Measurements from ENCODE around the gene DLX2. TPM values are rescaled to one million over a fixed set of nuclear protein-coding genes. Genes with fewer than 3 reads are reported as not detected.

The DLX2 gene
- total and polyA plus RNA-seq, 2 donors (not counting 3 experiments of a cell fraction or from before 2014, with no cell fraction given): not detected

- Histone ChIP-seq H2AFZ (ENCODE audit: low read depth, low read length) (no peak overlapping the region), H3K4me3 (replicated peaks in 1 of 3; ENCODE audit: insufficient read depth in 1 of 3, low read depth in 1 of 3, low read length in 3 of 3) (no peak overlapping the region), H3K4me2 (ENCODE audit: insufficient read depth, low read length) (no peak overlapping the region), H3K27ac (ENCODE audit: insufficient read depth, low read depth, low read length) (no peak overlapping the region), H3K9me1 (replicated peaks; ENCODE audit: control insufficient read depth, extremely low read depth, insufficient read depth, low read length) (no peaks in the 10 kb centered on the region), H4K20me1 (replicated peaks; ENCODE audit: control insufficient read depth, extremely low read depth, insufficient read depth, low read length) (no peaks in the 10 kb centered on the region), H3K4me1 (ENCODE audit: control insufficient read depth, extremely low read depth, insufficient read depth, low read length) (peaks cover 10% of the 10 kb centered on the region), H3K79me2 (ENCODE audit: control insufficient read depth, insufficient read depth, low read length) (no peaks in the 10 kb centered on the region), H3K9me3 (replicated peaks; ENCODE audit: control insufficient read depth, insufficient read depth, low read length) (no peaks in the 10 kb centered on the region), H3K9ac (replicated peaks; ENCODE audit: extremely low read depth, insufficient read depth, low read length) (no peak overlapping the region), H3K27me3 (ENCODE audit: control insufficient read depth in 2 of 2, insufficient read depth in 2 of 2, low read length in 2 of 2) (no peaks in the 10 kb centered on the region), H3K36me3 (ENCODE audit: control insufficient read depth in 2 of 2, extremely low read depth in 1 of 2, insufficient read depth in 2 of 2, low read length in 2 of 2) (no peaks in the 10 kb centered on the region)
- no peak for TF ChIP-seq POLR2A (IDR thresholded peaks at IDR 0.05; ENCODE audit: low read depth, low read length)
- TF ChIP-seq MYC (IDR thresholded peaks at IDR 0.05; ENCODE audit: low read depth, low read length): no peak
- no peak for TF ChIP-seq MAX (IDR thresholded peaks at IDR 0.05; ENCODE audit: insufficient read depth, insufficient read length)
- no peak for TF ChIP-seq EZH2 (IDR thresholded peaks at IDR 0.05; ENCODE audit: borderline replicate concordance, low read depth, low read length, severe bottlenecking)
- no peak for TF ChIP-seq GATA2 (IDR thresholded peaks at IDR 0.05; ENCODE audit: insufficient read depth, insufficient read length, low read depth, low read length)
- TF ChIP-seq JUN (IDR thresholded peaks at IDR 0.05; ENCODE audit: borderline replicate concordance, insufficient read depth, insufficient read length, low read depth): no peak
- no peak for TF ChIP-seq POLR2AphosphoS5 (IDR thresholded peaks at IDR 0.05; ENCODE audit: insufficient read depth, low read depth, low read length)
- TF ChIP-seq CTCF (IDR thresholded peaks at IDR 0.05; ENCODE audit: extremely low read depth in 1 of 2, insufficient read depth in 1 of 2, low read depth in 1 of 2, low read length in 2 of 2): no peak
- TF ChIP-seq FOS (IDR thresholded peaks at IDR 0.05; ENCODE audit: borderline replicate concordance, insufficient read depth, low read length): no peak
- FAIRE-seq (no peak), DNase-seq (ENCODE audit: low read depth, low spot score) (no peak)
- BruUV-seq (replicated peaks): no TSS peak
- intact Hi-C loops (cut with micrococcal nuclease): loop anchor here (5.0 kb wide), 1 partner anchor 87 kb away; no protein-coding TSS in a partner anchor
- dilution Hi-C loops (cut with MboI; ENCODE audit: extremely low pct_ligation_motif_present, low sequenced_read_pairs): no loop called here
- ChIA-PET POLR2A (no interaction called here), CTCF (interaction anchor here (3.2 kb wide), 1 partner anchor 11 kb away, joined by 9 read pairs; no protein-coding TSS in a partner anchor)
Observed at GRCh38 chr2:172049567-172050120, 53.1 kb downstream of the DLX2 start.

Other genes with a start within 250 kb of the DLX2 start
- gene SLC25A12, start 208.7 kb downstream of the DLX2 start, total RNA-seq: 17.1 and 17.5 TPM in 2 replicates
- 11.7 and 13.6 TPM in 2 replicates for gene SLC25A12, start 208.7 kb downstream of the DLX2 start, polyA plus RNA-seq
- 49.7 and 50.3 TPM in 2 replicates for gene HAT1, start 180.4 kb downstream of the DLX2 start, total RNA-seq
- gene HAT1, start 180.4 kb downstream of the DLX2 start, polyA plus RNA-seq: 18.3 and 27.4 TPM in 2 replicates
- gene METAP1D, start 102.9 kb downstream of the DLX2 start, total RNA-seq: 8.1 TPM in 2 replicates
- gene METAP1D, start 102.9 kb downstream of the DLX2 start, polyA plus RNA-seq: 3.7 and 4.2 TPM in 2 replicates
- not detected in 2 replicates for gene DLX1, start 17.4 kb downstream of the DLX2 start, total RNA-seq
- gene DLX1, start 17.4 kb downstream of the DLX2 start, polyA plus RNA-seq: 0.12 and 0.14 TPM in 2 replicates